DMS 273 treated with DMSO at 0.1 percent for 48 hours (cell line): ENCODE measurements around the gene CNTNAP3.
"Not testable (repeated sequence)": the region's sequence is repeated elsewhere in the genome, so short reads cannot be mapped to it uniquely, and the experiment has no call there.

ENCODE experiments used
- DNase-seq: peaks from one replicate; lab custom pipeline; 2025; lab: John Stamatoyannopoulos, UW

CNTNAP3 gene

DNA sequence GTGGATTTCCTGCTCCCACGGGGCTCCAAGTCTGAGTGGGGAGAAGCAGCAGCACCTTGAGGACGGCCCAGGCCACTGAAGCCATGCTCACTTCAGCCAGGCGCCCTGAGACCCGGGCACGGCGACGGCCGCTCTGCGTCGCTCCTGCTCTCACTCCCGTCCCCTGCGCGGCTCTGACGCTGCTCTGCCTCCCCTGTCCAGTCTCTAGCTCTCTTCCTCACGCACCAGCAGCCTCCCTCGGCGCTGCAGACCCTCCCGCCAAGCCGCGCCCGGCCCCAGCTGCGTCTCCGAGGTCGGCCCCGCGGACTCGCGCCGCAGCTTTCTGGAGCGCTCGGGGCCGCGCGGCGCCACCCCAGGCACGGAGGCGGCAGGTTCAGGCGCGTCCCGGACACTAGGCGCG is at the start of gene CNTNAP3:
Gene CNTNAP3, minus strand, starts transcription at position 188 of the 400 bp plus-strand sequence. Its CDS starts 103 bp downstream, at position 85.
- not testable (repeated sequence) for DNase-seq

DNA sequence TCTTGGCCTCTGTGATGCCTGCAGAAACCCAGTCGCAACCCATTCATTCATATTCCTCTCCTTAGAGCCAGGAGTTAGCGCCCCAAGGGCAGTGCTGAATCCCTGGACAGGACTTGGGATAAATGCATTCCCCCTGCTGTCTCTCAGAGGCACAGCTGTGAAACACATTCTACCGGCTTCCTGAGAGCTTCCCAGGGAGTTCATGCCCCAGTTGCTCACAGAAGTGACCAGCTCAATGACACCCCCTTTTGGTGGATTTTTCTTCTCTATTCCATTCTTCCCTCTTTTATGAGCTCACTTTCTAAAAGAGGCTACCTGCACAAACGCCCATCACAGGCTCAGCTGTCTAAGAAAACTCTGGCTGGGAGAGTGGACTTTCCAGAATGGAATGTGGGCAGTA is 8.0 kb downstream of the CNTNAP3 start:
- DNase-seq: not testable (repeated sequence)

DNA sequence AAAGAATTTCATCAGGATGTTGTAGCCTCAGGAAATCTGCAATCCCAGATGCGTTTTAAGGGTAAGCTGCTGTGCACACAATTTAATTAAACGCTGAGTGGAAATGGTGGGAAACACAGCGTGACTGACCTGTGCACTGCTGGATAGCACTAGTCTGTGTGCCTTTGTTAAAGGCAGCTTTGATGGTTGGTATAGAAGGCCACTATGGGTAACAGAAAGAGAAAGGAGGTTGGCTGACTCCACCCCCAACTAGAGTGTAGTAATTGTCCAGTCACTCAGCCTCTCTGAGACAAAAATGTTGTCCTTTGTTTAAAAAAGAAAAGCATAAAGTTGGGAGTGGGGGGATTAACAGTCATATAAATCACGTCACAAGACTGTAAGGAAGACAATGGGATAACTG is 45.5 kb downstream of the CNTNAP3 start:
- DNase-seq: not testable (repeated sequence)

DNA sequence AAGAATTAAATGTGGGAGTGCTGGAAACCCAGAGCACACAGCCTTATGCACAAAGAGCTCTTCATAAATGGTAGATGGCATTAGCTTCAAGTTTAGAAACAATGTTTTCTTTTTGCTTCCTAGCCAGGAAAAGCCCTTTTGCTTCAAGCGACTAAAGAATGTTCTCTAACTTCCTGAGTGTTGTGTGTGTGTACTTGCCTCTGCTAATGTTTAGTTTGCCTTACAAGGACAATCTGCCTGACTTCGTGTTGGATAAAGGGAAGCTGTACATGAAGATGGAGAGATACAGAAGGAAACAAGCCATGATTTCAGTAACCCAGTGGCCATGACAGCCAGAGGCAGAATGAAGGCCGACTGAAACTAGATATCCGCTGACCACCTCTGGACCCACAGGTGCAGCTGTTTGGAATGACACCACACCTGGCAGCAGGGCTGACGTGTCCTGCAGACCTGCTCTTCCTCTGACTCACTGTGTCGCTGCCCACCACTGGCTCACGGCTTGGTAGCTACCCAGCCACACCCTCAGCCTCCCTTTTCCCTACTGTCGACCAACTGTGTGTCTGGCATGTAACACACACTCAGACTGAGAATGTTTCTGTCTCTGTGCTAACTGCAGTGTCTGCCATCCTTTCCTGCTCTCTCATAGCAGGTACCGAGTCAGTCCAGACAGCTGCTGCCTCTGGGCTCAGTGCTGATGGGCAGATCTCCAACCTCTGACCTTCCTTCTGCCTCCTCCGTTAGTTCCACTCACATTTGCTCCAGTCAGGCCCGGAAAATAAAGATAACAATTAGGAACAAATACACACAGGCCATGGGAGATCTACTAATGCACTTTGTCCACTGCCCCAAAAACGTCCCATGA is 55.6 kb downstream of the CNTNAP3 start:
- DNase-seq: not testable (repeated sequence)

DNA sequence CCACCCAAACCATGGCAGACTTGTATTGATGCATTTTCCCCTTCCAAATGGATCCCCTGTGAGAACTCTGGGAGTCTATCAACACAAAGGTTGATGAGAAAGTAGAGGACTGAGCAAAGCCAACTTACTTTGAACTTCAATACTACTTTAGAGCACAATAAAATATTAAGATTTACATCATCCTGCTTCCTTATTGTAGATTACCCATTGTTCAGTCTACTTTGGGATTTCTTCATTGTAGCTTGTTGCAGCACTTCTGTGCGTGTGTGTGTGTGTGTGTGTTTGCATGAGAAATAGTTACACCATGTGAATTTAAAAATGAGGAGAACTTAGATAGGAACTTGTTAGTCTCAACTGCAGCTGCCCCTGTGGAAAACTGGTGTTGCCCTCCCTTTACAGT is 72.0 kb downstream of the CNTNAP3 start:
- not testable (repeated sequence) for DNase-seq

DNA sequence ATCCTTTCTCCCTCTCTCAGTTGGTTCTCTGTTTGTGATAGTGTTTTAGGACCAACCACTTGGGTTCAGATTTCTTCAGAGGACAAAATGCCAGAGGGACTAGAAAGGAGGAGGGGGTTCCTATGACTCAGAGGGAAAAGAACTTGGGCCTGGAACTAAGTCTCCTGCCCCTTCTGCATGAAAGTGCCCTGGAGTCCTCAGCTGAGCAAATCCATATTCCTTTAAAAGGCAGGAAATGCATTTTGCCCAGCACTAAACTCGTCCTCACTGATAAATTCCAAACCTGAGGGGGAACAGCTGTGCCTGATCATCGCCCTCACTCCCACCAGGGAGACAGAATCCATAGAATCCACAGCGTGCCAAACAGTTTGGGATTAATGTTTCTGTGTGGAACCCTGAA is 78.2 kb downstream of the CNTNAP3 start:
- DNase-seq: not testable (repeated sequence)

DNA sequence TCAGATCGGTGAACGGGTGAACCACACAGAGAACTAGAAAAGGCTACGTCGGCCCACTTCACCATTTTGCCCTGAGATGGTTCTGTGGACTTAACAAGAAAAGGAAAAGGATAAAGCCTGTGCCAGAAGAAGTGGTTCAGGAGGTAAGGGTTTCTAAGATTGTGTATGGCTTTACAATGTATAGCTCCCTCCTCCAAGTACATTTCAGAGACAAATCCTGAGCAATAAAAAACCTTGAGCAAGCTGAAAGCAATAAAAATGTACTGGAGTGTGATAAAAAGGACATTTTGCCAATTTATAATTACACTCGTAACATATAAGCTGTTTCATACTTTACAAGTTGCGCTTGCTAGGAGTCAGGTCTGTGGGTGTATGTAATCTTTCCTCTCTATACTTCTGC is 81.3 kb downstream of the CNTNAP3 start:
- DNase-seq: not testable (repeated sequence)

DNA sequence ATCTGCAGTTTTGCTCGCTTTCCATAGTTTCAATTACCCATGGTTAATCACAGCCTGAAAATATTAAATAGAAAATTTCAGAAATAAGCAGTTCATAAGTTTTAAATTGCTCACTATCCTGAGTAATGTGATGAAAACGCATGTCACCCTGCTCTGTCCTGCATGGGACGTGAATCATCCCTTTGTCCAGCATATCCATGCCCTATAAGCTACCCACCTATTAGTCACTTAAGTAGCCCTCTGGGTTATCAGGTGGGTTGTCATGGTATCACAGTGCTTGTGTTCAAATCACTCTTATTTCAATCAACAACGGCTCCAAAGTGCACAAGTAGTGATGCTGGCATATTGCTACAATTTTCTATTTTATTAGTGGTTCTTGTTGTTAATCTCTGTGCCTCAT is 82.1 kb downstream of the CNTNAP3 start:
- not testable (repeated sequence) for DNase-seq

DNA sequence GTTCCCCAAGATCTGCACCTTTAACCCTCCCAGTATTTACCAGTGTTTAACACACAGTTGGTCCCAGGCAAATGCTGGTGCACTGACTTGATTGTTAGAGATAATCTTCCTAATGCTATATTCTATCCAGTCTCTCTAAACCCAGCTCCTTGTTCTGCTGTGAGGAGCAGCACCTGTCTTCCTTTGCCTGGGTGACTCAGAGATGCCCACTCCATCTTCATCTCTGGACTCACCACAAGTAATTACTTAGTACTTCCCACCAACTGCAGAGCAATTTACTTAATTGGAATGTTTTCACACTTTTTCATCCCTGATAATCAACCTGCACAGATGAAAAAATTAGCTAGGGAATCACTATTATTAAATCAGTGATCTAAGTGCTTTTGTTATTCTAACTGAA is 87.6 kb downstream of the CNTNAP3 start:
- not testable (repeated sequence) for DNase-seq

DNA sequence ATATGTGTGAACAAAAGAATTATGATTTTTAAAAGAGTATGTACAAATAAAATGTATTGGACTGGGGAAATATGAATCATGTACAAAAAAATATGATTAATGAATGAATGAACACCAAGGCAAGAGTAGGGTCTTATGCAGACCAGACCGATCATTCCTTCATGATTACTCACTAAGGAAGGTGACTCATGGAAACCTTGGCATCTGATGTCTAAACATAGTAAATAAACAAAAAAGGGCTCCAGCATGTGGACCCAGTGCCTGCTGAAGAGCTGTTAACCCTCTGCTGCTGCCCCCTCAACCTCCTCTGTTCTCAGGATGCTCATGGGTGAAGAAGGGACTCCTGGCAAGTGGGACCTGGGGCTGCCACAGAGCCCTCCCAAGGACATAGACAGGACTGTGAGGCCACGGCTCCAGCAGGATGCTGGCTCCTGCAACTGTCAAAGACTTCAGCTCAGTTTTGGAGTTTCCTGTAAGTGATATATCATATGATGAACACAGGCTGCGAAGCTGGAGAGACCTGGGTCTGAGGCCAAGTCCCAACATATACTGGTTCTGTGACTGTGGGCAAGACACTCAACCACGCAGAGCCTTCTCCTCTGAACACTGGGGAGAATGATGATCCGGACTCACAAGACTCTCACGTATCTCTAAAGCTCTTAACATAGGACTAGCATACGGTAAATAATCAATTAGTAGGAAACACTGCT is 89.8 kb downstream of the CNTNAP3 start:
- not testable (repeated sequence) for DNase-seq

DNA sequence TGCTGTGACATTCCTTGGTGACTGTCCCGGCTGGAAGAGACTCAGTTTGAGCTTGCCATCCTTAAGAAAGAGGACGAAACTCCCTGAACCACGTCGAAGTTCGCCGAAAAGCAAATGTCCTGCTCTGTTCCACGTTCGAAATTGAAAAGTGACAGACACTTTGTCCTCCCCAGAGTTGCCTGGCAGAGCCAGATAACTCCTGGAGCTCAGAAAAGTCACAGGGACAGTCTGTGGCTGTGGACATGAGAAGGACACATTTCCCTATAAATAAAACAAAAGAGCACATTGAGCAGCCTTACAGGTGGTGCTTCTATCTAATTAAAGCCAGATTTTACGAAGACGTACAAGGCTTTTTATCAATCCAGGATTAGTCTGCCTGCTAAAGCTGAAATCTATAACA is 116.6 kb downstream of the CNTNAP3 start:
- DNase-seq: not testable (repeated sequence)

DNA sequence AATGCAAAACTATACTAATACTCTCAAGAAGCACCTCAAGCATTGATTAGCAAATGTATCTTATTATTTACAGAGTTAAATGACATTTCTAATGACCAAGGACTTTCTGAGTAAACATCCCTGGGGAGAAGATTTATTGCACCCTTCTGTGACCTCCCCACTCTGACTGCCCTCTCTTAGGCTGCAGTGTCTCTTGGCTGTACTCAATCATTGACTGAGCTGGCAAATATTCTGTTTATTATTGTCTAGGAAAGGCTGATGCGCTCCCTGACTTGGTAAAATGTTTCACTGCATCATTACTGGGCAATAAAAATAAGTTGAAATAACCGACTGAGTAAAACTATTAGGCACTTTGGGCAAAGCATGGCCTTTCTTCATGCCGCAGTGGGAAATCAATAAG is 130.3 kb downstream of the CNTNAP3 start:
- not testable (repeated sequence) for DNase-seq

DNA sequence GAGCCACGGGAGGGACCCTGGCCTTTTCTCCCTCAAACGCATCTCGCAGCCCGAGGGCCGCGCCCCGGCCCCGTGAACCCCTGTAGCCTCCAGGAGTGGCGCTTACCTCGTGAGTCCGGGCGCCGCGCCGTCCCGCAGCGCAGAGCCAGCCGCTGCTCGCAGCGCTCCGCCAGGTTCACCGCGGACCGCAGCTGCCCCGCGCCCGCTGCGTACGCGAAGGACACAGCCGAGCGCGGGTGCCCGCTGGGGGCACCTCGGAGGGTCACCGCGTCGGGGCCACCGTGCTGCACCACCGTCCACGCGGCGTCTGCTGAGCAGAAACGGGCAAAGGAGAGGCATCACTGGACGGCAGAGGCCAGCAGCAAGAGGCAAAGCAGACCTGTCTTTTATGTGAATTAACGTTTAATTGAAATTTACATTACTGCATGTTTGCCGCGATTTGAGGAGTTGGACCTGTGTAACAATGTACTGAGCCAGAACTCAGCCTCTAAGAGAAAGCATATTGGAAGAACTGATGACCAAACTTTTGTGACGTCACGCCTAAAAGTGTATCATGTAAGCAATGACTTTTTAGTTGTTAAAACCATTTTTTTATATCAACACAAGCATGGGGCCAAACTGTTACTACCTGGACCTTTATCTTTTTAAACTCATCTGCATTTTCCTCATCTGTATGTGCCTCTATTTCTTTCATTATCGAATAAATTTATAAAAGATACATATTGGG is 155.0 kb downstream of the CNTNAP3 start:
- not testable (repeated sequence) for DNase-seq

DNA sequence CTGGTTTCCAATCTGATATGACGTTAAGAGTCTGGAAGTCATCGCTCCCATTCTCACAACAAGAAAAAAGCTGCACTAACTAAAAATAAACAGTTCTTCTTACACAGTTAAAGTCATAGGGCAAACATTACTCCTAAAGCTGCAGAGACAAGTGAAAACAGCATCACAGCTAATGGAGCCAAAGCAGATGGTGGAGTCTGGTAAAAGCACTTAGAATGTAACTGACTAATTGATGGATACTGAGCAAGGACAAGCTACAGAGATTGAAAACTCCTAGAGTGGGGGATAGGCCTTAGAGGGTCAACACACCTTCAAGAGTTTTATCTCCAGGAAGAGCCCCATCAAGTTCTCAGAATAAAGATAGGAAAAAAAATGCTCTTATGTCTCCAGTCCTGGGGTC is 166.6 kb downstream of the CNTNAP3 start:
- DNase-seq: not testable (repeated sequence)

DNA sequence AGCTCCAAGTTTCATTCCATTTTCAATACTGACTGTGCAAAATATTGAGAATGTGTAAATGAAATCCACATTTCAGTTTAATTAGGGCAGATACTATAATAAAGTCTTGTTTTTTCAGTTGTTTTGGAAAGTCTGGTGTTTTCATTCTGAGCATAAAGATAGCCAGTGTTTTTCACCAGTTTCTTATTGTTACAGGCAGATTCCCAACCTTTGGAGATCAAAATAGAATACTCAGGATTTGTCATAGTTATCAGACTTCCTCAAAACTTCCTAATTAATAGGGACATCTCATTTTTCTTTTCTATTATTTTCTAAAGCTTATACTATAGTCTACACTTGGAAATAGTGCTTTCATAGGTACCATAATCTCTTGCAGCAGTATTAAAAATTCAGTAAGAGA is 176.2 kb downstream of the CNTNAP3 start:
- DNase-seq: not testable (repeated sequence)

DNA sequence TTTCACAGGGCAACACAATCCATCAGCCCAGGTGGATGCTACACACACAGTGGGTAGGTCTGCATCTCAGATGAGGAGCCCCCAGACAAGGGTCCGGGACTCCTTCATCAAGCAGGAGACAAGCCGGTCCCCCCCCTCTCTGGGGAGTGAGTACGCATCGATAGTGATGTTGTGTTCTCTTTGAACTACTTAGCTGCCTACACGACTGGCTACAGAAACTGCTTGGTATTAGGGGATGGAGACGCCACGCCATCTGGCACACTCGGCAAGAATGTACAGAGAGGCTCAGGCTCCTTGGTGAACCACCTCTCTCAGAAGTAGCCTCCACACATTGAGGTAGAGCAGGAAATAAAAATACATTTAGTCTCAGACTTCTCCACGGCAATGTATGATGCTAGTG is 179.8 kb downstream of the CNTNAP3 start:
- no peak for DNase-seq

DNA sequence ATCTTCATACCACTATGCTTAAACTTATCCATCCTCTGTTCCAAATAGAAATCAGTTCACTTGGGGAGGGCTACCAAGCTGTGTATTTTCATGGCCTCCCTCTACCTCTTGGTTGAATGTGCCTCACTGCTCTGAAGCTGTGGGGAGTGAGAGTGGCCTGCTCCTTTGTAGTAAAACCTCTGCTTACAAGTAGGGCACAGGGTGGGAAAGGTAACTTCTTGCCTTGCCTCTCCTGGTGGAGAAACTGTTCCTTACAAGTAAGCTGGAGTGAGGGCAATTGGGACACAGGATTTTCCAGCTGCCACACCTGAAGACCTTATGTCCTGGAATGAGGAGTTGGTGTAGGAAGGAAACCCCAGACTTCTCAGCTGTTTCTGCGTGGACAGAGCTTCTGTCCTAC is 190.8 kb downstream of the CNTNAP3 start:
- DNase-seq: not testable (repeated sequence)

DNA sequence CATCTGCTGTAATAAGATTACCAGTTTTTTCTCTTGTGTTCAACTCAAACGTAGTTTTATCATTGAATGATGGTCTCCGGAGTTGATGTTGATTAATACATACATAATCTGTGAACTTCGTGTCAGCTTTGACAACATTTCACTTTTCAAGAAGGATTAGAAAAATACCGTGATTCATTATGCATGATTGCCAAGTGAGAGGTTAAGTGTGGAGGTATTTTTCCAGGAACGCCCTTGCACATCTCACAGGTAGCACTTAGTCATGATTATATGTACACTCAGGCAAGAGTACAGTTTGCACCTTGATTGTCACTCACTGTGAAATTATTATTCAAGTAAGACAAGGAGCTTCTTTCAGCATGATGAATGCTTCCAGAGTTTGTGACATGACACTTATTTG is 202.7 kb downstream of the CNTNAP3 start:
- not testable (repeated sequence) for DNase-seq

DNA sequence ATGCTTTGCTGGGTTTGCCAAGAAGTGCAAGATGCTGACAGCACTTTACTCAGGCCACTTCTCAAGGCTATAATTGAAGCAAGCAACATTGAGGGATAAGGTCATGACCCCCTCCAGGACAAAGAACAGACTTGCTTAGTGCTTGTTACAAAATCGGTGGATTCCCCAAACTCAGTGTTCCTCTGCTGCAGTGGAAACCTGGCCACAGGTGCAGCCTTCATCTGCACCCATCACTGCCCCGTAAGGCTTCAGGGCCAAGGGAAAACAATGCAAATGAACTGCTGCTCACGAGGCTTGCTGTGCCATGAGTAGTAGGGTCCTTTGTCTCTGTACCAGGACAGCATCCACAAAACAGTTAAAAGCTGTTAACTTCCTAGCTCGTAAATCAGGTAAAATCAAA is 205.4 kb downstream of the CNTNAP3 start:
- not testable (repeated sequence) for DNase-seq

DNA sequence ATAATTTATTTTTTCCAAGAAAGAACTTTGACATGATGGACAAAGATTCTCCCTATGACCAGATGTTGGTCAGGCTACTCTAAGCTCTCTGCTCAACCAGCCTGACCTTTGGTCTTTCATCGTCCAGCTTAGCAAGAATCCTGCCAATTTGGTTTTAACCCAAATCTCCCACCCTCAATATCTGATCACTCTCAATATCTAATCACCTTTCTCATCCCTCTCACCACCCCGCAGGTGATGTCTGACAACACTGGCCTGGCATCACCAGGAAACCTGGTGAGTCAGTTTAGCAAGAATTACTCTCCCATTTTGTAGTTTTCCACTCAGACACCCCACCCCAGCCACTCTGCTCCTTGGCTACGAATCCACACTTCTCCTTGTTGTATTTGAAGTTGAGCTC is 207.9 kb downstream of the CNTNAP3 start:
- not testable (repeated sequence) for DNase-seq

DNA sequence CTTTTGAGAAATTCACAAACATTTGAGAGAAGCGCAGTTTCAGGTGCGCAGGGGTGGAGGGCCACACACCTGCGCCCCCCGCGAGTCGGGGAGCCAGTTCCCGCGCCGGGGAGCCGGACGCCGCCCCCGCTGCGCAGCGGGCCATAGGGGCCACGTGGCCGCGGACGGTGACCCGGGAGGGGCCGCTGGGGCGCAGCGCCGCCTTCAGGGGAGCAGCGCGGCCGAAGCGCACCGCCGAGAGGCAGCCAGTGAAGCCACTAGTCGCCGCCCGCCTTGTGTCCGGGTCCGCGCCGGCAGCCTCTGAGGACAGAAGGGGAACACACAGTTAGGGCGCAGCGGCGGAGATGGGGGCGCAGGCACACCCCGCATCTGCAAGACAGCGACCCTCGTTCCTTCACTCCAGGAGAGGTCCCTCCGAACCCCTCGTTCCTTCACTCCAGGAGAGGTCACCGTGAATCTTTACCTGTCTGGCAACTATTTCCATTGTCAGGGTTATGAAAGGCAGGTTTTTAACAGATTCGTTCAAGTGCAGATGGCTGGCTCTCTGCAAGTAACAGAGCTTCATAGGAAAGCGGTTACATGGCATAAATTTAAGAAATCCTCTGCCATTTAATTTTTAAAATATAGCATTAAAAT is 209.2 kb downstream of the CNTNAP3 start:
- DNase-seq: not testable (repeated sequence)

DNA sequence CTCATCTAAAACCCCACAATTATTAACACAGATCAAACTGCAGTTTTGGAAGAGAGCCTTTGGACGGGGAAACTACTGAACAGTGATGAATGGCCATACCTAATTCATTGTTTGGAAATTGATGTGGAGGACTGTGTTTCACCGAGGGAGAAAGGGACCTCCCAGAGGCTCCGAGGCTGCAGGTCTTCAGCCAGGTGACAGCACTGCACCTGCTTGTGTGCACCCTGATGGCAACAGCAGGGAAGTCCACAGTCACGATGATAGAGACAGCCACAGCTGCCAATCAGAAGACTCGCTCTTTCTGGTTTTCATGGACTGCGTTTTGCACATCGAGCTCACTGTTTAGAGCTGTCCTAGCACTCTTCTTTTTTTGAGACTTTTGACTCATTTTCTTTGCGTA is 214.4 kb downstream of the CNTNAP3 start:
- DNase-seq: not testable (repeated sequence)
